WI38 (cell line): ENCODE measurements around the gene POFUT1.
A peak's percentile ranks its signal among the peaks of the same experiment; 100 is the strongest.
"Not testable (repeated sequence)": the region's sequence is repeated elsewhere in the genome, so short reads cannot be mapped to it uniquely, and the experiment has no call there.

Source experiments
- H3K4me3 ChIP-seq: 2 replicates; pipeline ENCODE4 v1.5.1; 2011; ENCODE audit warnings: low read depth, mild to moderate bottlenecking, control low read depth, low read length
- CTCF ChIP-seq: IDR thresholded peaks from 2 replicates; pipeline ENCODE4 v1.5.1; 2012; ENCODE audit warnings: low read depth, mild to moderate bottlenecking, control low read depth, low read length

The POFUT1 gene

DNA sequence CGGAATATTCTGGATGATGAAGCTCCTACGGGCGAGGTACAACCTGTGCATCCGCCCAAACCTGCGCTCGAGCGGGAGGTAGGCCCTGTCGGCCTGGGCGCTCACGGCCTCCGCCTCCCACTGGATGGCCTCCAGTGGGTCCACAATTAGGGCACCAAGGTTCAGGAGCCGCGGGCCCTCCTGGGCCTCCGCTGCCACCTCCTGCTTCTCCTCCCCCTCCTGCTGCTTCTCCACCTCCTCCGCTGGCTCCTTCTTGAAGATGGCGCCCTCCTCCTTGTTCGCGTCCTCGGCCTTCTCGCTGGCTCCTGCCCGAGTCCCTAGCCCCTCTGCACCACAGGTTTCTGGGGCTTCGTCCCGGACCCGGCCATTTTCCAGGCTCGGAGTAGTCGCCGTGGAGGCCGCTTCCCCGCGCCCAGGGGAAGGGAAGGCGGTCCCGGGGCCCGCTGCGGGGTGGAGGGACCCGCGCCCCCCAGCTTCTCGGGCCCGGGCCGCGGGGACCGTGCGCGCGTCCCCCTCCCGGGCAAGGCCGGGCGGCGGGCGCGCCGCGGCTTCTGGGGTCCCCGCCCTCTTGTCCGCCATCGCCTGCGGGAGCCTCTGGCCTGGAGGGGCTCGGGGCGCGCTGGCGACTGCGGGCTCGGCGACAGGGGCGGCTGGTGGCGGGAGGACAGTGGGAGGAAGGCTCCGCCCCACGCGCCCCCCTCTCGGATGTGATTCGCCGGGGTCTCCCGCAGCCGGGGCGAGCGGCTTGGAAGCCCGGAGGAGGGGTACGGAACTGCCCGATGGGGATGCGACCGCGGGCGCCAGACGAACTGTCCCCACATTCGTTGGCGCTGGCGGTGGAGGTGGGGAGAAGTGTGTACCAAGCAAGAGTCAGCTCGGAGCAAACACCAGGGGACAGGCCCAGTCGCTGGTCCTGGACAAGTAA, 17.7 kb upstream of the POFUT1 start:
- peak overlapping the region; percentile 60 for H3K4me3 ChIP-seq
- TF ChIP-seq CTCF = no peak

- TF ChIP-seq CTCF = no peak
Measured at GRCh38 chr20:32190616-32191415, 16.9 kb upstream of the POFUT1 start.

DNA sequence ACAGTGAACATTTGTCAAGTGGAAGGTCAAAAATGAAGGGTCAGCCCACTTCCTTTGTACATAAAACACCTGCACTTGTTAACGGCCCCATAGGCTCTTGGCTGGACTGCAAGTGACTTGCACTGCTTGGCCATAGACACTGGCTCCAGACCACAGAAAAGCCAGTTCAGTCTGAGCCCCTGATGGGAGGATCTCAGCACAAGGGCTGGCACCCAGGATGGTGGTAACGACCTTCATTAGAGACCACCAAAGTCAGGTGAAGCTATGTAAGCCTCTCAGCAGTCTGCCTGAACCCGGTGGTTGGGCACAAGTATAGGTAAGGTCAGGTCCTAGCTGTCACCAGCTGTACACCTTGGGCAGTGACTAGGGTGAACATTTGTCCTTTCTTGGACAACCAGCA, 16.3 kb upstream of the POFUT1 start:
- TF ChIP-seq CTCF = no peak
- H3K4me3 ChIP-seq = no peak overlapping the region

More at GRCh38 chr20:32190616-32191415, 16.9 kb upstream of the POFUT1 start:
- peak overlapping the region; percentile 60 for H3K4me3 ChIP-seq

GRCh38 chr20:32191873-32192272, 15.8 kb upstream of the POFUT1 start:
- TF ChIP-seq CTCF = no peak
- H3K4me3 ChIP-seq = no peak overlapping the region

- TF ChIP-seq CTCF = no peak
- H3K4me3 ChIP-seq = no peak overlapping the region
Measured at GRCh38 chr20:32192698-32193097, 15.0 kb upstream of the POFUT1 start.

DNA sequence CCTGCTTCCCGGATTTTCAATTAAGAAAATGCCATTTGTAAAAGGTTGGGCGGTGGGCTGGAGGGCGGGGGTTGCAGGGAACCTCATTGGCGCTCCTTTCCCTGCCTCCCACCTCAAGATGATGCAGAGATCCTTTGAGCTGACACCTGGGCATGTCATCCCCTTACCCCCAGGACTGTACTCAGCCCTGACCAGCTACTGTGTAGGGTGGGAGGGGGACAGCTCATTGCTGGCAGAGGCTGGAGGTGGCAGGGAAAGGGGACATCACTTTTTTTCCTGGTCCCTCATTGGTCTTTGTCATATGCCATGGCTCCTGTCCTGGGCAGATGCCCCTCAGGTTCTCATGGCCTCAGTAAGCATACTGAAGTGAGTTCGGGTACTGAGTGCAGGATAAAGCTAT, 14.3 kb upstream of the POFUT1 start:
- not testable (repeated sequence) for H3K4me3 ChIP-seq

- H3K4me3 ChIP-seq = no peak overlapping the region
- TF ChIP-seq CTCF = no peak
Measured at GRCh38 chr20:32193996-32194395, 13.7 kb upstream of the POFUT1 start.
